DMS153 treated with DMSO at 0.1 percent for 48 hours (cell line): ENCODE measurements around the gene FBXW5.
A peak's percentile ranks its signal among the peaks of the same experiment; 100 is the strongest.

Source experiments
- DNase-seq: peaks from one replicate; lab custom pipeline; 2025; ENCODE audit not compliant: unreplicated experiment; lab: John Stamatoyannopoulos, UW

FBXW5 gene

DNA sequence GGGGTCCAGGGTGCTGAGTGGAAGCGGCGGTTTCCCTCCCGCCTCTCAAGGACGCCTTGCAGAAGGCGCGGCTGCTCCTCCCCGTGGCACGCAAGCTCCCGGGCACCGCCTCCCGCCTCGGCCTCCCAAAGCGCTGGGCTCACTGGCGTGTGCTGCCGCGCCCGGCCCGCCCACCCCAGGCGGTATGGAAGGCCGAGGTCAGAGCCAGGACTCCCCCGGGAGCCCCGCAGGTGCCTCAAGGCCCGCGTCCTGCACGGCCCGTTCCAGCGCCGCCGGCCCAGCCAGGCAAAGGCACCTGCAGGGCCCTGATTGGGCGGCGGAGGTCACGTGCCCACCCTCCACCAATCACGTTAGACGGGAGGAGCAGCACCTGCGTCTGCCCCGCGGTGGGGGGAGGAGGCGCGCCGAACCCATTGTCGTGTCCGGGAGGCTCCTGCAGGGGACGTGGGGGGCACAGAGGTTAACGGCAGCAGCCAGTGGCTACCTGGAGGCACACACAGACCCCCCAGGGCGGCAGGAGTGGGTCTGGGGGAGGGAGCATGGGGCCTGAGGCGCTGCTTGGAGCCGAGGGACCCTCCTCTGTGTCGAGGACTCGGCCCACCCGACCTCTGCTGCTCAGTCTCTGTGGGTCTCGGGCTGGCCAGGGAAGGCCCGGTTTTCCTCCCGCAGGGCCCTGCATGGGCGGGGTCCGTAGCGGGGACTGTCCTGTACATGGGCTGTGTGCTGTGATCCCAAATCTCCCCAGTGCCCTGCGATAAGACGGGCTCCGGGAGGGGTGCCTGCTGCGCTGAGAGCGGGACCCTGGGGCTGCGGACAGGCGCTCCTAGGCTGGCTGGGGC, 5.5 kb upstream of the FBXW5 start:
- peak; percentile 84 for DNase-seq

DNA sequence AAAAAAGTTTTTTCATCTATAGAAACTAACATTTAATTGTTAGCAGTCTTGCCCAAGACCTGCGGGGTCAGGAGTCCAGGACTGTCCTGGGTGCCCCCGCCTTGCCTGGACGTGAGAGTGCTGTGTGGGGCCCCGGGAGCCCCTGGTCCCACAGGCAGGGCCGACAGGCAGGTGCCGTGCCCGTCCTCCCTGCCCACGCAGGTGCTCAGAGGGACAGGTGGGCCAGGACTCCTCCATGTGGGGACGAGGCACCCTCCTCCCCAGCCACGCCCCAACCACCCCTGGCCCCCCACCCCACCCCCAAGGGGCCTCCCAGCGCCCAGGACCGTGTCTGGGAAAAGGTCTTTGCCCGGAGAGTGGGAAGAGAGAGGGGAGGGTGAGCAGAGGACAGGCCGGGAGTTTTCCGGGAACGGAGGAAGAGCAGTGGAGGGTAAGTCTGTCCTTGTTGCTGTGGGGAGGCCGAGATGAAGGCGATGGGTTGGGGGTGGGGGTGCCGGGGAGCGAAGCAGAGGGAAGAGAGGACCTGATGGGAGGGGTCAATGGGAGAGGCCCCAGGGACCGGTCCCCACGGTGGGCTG, 4.8 kb upstream of the FBXW5 start:
- DNase-seq: no peak

DNA sequence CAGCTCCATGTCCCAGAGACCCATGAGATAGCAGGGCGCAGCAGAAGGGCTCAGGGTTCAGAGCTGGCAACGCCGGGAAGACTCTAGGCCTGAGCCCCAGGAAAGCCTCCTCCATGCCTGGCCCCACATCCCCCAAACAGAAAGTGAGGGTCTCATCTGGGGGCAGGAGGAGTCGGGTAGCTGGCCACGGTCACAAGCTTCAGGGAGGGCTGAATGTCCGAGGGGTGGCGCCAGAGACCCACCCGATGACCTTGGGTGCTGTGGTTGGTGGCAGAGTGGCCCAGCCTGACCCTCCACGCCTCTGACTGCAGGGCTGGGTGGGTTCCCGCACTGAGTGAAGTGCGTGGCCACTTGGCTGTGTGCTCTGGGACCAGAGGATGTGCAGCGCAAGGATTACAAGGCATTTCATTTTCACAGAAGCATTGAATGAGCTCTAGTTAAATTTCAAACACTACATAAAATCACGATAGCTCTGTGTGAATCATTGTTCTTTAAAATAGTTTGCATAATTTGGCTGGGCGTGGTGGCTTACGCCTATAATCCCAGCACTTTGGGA, 3.5 kb upstream of the FBXW5 start:
- no peak for DNase-seq

DNA sequence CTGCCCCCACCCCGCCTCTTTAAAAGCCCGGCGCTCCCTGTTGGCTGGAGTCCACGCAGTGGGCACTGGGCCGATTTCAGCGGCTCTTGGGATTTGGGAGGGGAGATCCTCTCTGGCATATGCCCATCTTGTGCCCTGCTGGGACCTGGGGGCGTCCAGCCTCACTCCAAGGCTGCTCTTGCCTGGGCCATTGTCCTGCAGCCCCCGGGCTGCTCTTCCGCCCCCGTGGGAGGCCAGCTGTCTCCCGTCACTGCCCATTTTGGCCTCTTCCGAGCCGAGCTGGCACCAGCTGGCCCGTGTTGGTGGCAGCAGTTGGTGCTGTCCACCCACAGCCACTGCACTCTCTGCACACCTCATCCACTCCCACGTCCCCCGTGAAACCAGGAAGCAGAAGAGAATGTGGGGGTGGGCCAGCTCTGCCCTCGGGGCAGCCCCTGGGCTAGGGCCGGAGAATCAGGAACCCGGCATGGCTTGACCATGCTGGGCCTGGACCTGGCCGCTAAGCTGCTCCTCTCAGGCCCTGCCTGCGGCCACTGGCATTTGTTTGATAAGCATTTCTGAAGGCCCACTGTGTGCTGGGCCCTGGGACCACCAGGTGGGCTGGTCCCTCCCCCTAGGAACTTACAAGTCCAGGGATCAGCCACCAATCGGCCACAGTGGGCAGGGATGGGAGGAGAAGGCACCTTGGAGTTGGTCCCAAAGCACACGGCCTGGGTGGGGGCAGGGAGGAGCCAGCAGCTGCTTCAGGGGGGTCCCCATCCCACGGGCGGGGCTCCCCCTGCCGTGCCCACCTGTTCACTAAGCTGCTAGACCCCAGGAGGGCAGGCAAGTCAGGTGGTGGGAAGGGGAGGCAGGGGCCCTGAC, 2.7 kb upstream of the FBXW5 start:
- no peak for DNase-seq

DNA sequence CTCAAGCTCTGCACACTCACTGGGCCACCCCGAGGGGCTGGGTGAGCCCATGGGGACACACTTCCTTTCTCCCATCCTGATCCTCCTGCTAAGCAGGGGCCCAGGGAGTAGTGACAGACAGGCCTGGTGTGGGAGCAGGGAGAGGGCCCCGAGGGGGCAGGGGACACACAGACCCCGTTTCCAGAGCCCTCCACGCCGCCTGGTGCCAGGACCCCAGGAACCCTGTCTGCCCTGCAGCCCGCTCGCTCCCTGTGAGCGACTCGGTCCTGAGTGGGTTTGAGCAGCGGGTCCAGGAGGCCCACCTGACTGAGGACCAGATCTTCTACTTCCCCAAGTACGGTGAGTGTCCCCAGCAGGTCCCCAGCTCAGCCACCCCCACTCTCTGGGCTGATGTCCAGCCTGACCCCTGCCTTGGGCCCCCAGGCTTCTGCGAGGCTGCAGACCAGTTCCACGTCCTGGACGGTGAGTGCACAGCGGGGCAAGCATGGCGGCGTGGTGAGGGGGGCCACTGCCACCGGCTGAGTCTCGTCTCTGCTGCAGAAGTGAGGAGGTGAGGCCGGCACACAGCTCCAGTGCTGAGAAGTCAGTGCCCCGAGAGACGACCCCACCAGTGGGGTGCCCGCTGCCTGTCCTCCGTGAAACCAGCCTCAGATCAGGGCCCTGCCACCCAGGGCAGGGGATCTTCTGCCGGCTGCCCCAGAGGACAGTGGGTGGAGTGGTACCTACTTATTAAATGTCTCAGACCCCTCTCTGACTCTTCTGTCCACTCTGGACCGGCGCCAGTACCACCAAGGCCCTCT, 1.9 kb upstream of the FBXW5 start:
- DNase-seq: no peak

DNA sequence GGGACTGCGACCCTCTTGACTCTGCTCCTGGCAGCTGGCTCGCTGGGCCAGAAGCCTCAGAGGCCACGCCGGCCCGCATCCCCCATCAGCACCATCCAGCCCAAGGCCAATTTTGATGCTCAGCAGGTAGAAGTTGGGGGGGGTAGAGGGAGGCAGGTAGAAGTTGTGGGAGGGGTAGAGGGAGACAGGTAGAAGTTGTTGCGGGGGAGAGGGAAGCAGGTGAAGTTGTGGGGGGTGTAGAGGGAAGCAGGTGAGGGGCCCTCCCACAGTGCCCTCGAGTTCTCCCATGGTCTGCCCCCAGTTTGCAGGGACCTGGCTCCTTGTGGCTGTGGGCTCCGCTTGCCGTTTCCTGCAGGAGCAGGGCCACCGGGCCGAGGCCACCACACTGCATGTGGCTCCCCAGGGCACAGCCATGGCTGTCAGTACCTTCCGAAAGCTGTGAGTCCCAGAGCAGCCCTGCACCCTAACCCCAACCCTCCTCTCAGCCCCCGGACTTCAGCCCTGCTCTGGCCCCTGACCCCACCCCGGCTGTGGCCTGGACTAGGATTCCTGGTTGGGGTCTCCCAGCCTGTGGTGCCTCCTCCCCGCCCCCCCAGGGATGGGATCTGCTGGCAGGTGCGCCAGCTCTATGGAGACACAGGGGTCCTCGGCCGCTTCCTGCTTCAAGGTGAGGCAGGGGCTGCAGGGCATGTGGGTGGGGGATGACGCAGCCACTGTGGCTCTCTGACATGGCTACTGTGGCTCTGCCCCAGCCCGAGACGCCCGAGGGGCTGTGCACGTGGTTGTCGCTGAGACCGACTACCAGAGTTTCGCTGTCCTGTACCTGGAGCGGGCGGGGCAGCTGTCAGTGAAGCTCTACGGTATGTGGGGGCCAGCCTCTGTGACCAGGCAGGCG, 1.0 kb upstream of the FBXW5 start:
- DNase-seq: no peak

DNA sequence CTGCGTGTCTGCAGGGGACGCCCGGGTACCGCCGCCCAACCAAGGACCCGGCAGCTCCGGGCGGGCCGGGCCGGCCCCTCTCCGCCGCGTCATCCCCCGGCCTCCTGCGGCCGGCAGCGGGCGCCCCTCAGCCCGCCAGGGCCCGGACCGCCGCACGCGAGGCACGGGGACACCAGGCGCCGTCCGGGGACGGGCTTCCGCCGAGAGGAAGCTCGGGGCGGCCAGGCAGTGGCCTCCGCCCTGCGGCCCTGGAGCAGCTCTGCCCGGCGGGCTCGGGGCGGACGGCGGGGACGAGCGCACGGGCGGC, 373 bp downstream of the FBXW5 start:
- no peak for DNase-seq

DNA sequence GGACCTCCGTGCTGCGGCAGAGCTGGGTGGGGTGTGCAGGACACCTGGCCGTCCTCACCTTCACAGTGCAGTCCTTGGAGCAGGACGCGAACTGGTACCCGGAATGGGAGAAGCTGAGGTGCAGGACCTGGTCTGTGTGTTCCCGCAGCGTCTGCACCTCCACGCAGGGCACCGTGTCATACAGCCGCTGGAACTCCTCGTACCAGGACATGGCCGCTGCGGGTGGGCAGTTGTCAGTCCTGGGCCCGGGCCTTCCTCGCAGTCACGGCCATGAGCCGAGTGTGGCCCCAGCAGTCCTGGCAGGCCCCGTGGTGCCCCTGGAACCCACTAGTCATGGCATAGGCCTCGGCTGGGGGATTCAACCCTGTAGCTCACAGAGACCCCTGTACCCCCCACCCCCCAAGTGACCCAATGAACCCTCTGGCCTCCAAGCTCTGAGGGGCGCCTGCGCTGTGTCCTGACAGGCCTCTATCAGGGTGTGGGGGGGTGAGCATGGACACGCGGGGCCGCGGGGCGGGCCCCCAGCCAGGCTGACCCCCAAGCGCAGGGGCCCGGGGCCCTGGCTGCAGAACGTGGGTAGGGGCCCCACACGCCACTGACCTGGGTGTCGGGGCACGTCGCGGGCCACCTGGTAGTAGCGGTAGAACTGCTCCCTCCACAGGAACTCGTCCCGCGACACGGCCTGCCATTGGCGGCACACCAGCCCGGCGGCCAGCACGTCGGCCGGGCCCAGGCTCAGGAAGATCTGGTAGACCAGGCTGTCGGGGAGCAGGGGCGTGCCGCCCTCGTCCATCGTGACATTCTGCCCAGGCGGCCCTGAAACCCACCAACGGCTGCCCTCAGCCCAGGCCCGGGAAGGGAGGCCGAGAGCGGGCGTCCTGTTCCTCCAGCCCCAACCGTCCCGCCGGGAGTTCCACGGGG, 987 bp downstream of the FBXW5 start:
- no peak for DNase-seq

DNA sequence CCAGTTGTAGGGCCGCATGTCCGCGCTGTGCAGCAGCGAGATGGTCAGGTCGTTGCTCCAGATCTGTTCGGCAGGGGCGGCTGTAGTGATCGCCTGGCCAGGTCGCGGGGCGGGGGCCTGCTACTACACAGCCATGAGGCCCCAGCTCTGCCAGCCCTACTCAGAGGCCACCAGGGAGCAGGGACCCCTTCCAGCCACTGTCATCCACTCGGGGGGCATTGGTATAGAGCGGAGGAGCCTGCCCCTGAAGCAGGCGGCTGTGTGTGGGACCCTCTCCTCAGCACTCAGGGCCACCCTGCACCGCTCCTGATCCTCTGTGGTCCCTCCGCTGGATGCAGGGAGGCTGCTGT, 1.7 kb downstream of the FBXW5 start:
- no peak for DNase-seq

DNA sequence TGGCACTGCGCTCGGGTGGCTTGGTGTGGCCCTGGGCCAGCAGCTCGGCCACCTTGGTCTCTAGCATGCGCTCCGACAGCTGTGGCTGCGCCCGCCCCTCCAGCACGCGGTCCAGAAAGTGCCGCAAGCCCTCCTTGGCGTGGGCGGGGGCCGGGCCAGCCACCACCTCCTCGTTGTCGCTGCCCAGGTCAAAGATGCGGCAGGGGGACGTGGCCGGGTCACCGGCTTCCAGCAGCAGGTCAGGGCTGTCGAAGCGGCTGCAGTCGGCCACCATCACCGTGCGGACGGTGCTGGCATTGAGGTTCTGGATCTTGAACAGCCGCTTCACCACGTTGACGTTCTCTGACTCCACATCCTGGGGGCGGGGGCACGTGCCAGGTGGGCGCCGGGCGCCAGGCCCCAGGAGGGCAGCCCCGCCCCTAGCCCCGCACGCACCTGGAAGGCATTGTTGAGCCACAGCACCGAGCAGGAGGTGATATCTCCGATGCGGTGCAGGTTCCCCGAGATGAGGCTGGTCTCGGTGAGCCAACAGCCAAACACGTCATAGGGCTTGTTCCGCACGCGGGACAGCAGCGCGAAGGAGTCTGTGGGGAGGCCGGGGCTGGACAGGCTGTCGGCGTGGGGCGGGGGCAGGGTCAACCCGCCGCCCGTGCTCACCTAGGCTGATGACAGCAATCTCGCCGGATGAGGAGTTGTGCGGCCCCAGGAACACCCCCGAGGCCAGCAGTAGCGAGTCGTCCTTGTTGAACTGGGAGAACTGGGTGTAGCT, 2.2 kb downstream of the FBXW5 start:
- DNase-seq: no peak

DNA sequence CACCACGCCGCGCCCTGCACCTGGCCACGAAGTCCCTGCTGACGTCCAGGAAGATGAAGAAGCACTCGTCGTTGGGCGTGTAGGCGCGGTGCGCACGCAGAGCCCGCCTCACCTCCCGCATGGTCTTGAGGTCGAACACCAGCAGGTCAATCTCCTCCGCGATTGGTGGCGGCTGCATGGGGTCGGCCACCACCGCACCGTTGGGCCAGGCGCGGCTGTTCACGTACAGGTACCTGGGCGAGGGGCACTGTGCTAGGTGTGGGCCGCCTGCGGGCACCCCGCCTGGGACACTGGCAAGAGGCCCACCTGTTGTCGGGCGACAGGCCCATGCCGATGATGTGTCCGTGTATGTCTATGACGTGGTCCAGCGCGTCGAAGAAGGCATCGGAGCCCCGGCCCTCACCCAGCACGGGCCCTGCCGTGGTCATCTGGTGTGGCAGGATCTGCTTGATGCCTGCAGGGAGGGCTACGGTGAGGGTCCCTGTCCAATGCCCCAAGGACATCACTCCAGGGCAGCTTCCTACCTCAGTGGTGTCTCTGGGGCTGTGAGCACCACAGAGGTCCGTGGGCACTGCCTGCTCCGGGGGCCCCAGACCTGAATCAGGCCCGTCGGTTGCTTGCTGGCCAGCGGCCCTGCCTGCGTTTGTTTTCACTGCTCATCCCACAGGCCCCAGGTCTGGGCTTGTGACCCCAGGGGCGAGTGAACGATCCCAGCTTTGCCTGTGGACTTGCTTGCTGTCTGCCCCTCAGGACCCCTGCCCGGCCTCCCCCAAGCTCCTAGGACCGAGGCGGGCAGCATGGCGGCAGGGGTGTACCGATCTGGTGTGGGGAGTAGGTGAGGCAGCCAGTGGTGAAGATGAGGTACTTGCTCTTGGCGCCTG, 3.1 kb downstream of the FBXW5 start:
- DNase-seq: no peak

DNA sequence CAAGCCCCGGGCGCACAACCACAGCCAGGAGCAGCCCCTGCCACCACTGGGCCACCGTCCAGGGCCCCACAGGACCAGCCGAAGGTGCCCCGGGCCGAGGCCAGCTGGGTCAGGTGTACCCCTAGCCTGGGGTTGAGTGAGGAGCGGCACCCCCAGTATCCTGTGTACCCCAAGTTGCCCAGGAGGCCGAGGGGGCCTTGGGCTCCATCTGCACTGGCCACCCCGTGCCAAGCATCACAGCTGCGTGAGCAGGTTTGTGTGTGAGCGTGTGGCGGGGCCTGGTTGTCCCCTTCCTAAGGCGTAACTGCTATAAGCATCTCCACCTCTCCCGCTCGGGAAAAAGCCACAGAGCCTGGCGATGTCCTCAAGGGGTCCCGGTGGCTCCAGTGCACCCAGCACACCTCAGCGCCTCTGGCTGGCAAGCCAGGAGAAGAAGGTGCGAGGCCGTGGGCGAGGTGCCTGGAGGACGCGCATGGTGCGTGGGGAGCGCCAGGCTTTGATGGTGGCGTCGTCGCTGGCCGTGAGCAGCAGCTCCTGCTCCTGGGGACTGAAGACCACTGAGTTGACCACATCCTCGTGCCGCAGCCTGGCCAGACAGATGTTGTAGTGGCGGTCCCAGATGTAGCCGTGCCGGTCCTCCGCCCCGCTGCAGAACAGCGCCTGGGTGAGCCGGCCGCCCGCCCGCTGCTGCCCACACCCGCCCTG, 3.9 kb downstream of the FBXW5 start:
- no peak for DNase-seq

DNA sequence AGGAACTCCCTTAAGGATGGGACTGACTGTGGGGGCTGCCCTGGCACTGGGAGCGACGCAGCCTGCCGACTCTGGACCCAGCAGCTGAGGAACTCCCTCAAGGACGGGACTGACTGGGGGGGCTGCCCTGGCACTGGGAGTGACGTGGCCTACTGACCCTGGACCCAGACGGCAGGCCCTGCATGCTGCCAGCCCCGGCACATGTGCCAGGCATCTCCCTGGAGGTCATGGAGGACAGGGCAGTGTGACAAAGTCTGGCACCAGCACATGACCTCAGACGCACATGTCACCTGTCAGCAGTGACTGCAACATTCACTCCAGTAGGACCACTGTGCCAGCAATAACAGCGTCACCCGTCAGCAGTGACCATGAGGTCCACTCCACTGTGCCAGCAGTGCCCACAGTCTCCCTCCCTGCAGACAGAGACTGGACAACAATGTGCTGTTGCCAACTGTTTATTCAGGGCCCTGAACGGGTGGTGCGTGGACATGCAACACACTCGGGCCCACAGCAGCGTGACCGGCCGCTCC, 4.5 kb downstream of the FBXW5 start:
- DNase-seq: no peak

DNA sequence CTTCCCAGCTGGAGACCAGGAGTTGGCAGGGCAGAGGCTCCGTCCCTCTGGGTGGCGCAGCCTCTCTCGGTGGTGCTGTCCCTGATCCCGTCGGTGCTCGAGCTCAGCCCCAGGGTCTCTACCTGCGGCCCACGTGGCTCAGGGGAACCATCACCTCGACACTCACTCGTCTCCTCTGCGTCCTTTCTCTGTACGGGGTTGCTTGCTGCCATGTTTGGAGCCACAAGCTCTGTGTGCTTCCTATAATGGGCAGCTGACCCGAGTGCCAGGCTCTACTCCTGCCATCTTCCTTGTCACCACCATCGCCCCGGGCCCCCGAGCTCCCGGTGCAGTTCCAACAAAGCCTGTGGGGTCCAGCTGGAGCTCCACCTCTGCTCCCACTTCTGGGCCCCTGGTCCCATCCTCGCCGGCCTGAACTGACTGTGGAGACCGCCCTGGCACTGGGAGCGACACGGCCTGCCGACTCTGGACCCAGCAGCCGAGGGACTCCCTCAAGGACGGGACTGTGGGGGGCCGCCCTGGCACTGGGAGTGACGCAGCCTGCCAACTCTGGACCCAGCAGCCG, 5.0 kb downstream of the FBXW5 start:
- DNase-seq: no peak

DNA sequence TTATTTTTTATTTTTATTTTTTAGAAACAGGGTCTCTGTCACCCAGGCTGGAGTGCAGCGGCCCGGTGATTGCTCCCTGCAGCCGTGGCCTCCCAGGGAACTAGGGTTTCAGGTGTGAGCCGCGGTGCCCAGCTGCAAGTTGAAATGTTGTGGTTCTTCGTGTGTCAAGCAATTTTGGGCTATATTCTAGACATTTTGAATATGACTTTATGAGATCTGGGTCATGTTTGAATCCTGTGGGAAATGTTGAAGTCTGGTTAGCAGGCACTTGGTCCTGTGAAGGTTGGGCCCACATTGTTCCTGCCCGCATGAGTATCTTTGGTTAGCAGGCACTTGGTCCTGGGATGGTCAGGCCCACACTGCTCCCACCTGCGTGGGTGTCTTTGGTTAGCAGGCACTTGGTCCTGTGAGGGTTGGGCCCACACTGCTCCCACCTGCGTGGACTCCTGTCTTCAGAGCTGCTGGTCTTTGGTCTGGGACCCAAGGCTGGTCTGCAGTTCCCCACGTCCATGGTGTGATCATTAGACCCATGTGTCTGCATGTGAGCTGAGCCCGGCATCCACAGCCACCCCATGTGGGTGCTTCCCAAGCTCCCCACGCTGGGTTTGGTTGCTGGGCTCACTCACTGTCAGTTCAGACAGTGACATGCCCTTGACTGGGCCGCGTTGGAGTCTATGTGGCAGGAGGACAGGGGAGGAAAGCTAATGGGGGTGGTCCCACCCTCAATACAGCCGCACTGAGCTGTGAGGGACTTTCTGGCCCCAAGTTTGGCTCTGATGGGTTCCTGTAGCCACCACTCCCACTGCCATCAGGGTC, 7.1 kb downstream of the FBXW5 start:
- no peak for DNase-seq
